GM18526 (cell line): ENCODE results near the gene PTPRG.

Experiments
- POLR2A ChIP-seq: IDR thresholded peaks from 3 replicates; pipeline ENCODE4 v1.6.1; 2011; ENCODE audit not compliant: insufficient read length; ENCODE audit errors: extremely low read depth

Gene PTPRG

GRCh38 chr3:61901496-61901895 is 340.1 kb downstream of the PTPRG start:
- TF ChIP-seq POLR2A: no peak

- no peak for TF ChIP-seq POLR2A
Measured at GRCh38 chr3:61901986-61902385, 340.6 kb downstream of the PTPRG start.

GRCh38 chr3:61903074-61903473 is 341.7 kb downstream of the PTPRG start:
- no peak for TF ChIP-seq POLR2A

GRCh38 chr3:61903931-61904657 is 342.7 kb downstream of the PTPRG start:
- no peak for TF ChIP-seq POLR2A

- TF ChIP-seq POLR2A: no peak
Measured at GRCh38 chr3:61907210-61907795, 345.9 kb downstream of the PTPRG start.

- no peak for TF ChIP-seq POLR2A
Measured at GRCh38 chr3:61908382-61908781, 347.0 kb downstream of the PTPRG start.

GRCh38 chr3:61910732-61911131 is 349.4 kb downstream of the PTPRG start:
- TF ChIP-seq POLR2A: no peak

- no peak for TF ChIP-seq POLR2A
Measured at GRCh38 chr3:61912158-61912557, 350.8 kb downstream of the PTPRG start.

- TF ChIP-seq POLR2A: no peak
Measured at GRCh38 chr3:61913701-61914100, 352.3 kb downstream of the PTPRG start.

GRCh38 chr3:61914276-61914675 is 352.9 kb downstream of the PTPRG start:
- no peak for TF ChIP-seq POLR2A

- no peak for TF ChIP-seq POLR2A
Measured at GRCh38 chr3:61915296-61915695, 353.9 kb downstream of the PTPRG start.

GRCh38 chr3:61919371-61919770 is 358.0 kb downstream of the PTPRG start:
- no peak for TF ChIP-seq POLR2A

- no peak for TF ChIP-seq POLR2A
Measured at GRCh38 chr3:61922118-61922517, 360.7 kb downstream of the PTPRG start.

- TF ChIP-seq POLR2A: no peak
Measured at GRCh38 chr3:61924090-61924735, 362.8 kb downstream of the PTPRG start.

- TF ChIP-seq POLR2A: no peak
Measured at GRCh38 chr3:61924991-61925390, 363.6 kb downstream of the PTPRG start.

GRCh38 chr3:61925721-61926120 is 364.4 kb downstream of the PTPRG start:
- TF ChIP-seq POLR2A: no peak

GRCh38 chr3:61926923-61927322 is 365.6 kb downstream of the PTPRG start:
- no peak for TF ChIP-seq POLR2A

GRCh38 chr3:61927332-61927731 is 366.0 kb downstream of the PTPRG start:
- no peak for TF ChIP-seq POLR2A
